Breast epithelium (tissue), 4 donors: ENCODE measurements around the gene LRRC53. TPM values are rescaled to one million over a fixed set of nuclear protein-coding genes. Genes with fewer than 3 reads are reported as not detected.

Experiments
- DNase-seq, 2 donors: peaks; one replicate each; pipeline ENCODE4 v3.0.0-alpha.2; 2019; ENCODE audit warnings: low spot score in 2 of 2
- H3K27ac ChIP-seq, 2 donors: fragments of 200-600 bp; sonication (generic) in 1 of 2; one replicate each; pipeline ENCODE4 v1.5.1; 2016 to 2019; ENCODE audit warnings: mild to moderate bottlenecking in 1 of 2
- H3K27me3 ChIP-seq, 2 donors: fragments of 200-600 bp; sonication (generic) in 1 of 2; one replicate each; pipeline versions ENCODE4 v1.5.1 to v1.6.0; 2017 to 2019; ENCODE audit warnings: control low read depth in 1 of 2, mild to moderate bottlenecking in 1 of 2
- H3K36me3 ChIP-seq: fragments of 200-600 bp; one replicate; pipeline ENCODE4 v1.5.1; 2019
- H3K4me1 ChIP-seq, 2 donors: fragments of 200-600 bp; sonication (generic); one replicate each; pipeline ENCODE4 v1.5.1; 2016 to 2019; ENCODE audit warnings: control low read depth in 1 of 2
- H3K4me3 ChIP-seq, 3 donors: fragments of 200-600 bp; sonication (generic); 1 replicate in 2 of 3; 2 replicates in 1 of 3; pipeline ENCODE4 v1.5.1; 2016 to 2019; ENCODE audit warnings: mild to moderate bottlenecking in 3 of 3, moderate library complexity in 2 of 3
- H3K9me3 ChIP-seq, 2 donors: fragments of 200-600 bp; sonication (generic) in 1 of 2; one replicate each; pipeline ENCODE4 v1.5.1; 2016 to 2019; ENCODE audit warnings: control low read depth in 1 of 2
- CTCF ChIP-seq, 3 donors: fragments of 450-650 bp; IDR thresholded peaks; one replicate each; pipeline ENCODE4 v1.5.1; 2016 to 2017; ENCODE audit warnings: antibody characterized with exemption in 3 of 3, mild to moderate bottlenecking in 3 of 3, moderate library complexity in 3 of 3
- POLR2A ChIP-seq: fragments of 450-650 bp; IDR thresholded peaks from one replicate; pipeline ENCODE4 v1.6.1; 2016; ENCODE audit warnings: antibody characterized with exemption, mild to moderate bottlenecking, moderate library complexity
- POLR2AphosphoS5 ChIP-seq, 3 donors: sonication (generic); formaldehyde crosslinking; IDR thresholded peaks; one replicate each; pipeline ENCODE4 v1.6.1; 2017; ENCODE audit warnings: antibody characterized with exemption in 3 of 3
- intact Hi-C: fragments of 100-400 bp; cut with DNase I; formaldehyde crosslinking; loops from one replicate; pipeline ENCODE4 v1.15.1; 2023; ENCODE audit warnings: low total_unique reads
- total RNA-seq, 3 donors: library from RNA; depleted of rRNA; stranded (reverse); fragments of >200 nt; gene quantifications; one replicate each; pipeline ENCODE4 v1.1.0, GENCODE V29; 2016

Gene LRRC53
- total RNA-seq, 3 donors from 2014 or later, result not detected

GRCh38 chr1:74498901-74499300, 13.5 kb downstream of the LRRC53 start:
- DNase-seq, result no peak
- Histone ChIP-seq H3K4me3 (no peak overlapping the region), H3K9me3 (no peaks in the 10 kb centered on the region), H3K27me3 (no peaks in the 10 kb centered on the region), H3K27ac (no peak overlapping the region), H3K4me1 (no peaks in the 10 kb centered on the region), H3K36me3 (no peaks in the 10 kb centered on the region)
- TF ChIP-seq POLR2AphosphoS5 (IDR thresholded peaks at IDR 0.05) (no peak), POLR2A (no peak), CTCF (IDR thresholded peaks at IDR 0.05) (no peak)
- intact Hi-C loops, result no loop called here

GRCh38 chr1:74496669-74497068, 15.7 kb downstream of the LRRC53 start:
- Histone ChIP-seq H3K4me3 (no peak overlapping the region), H3K36me3 (no peaks in the 10 kb centered on the region), H3K27ac (no peak overlapping the region), H3K4me1 (no peaks in the 10 kb centered on the region), H3K27me3 (no peaks in the 10 kb centered on the region), H3K9me3 (no peaks in the 10 kb centered on the region)
- intact Hi-C loops, result no loop called here
- TF ChIP-seq POLR2AphosphoS5 (IDR thresholded peaks at IDR 0.05), result no peak
- no peak for TF ChIP-seq POLR2A
- TF ChIP-seq CTCF (IDR thresholded peaks at IDR 0.05), result no peak
- no peak for DNase-seq

- Histone ChIP-seq H3K27ac (no peak overlapping the region), H3K36me3 (no peaks in the 10 kb centered on the region), H3K9me3 (no peaks in the 10 kb centered on the region), H3K4me3 (no peak overlapping the region), H3K27me3 (no peaks in the 10 kb centered on the region), H3K4me1 (no peaks in the 10 kb centered on the region)
- intact Hi-C loops, result no loop called here
- TF ChIP-seq POLR2AphosphoS5 (IDR thresholded peaks at IDR 0.05) (no peak), CTCF (IDR thresholded peaks at IDR 0.05) (no peak), POLR2A (no peak)
- no peak for DNase-seq
Observed at GRCh38 chr1:74486036-74486435, 26.4 kb downstream of the LRRC53 start.

GRCh38 chr1:74485622-74486021, 26.8 kb downstream of the LRRC53 start:
- intact Hi-C loops, result no loop called here
- H3K9me3 ChIP-seq, result no peaks in the 10 kb centered on the region

GRCh38 chr1:74481607-74482006, 30.8 kb downstream of the LRRC53 start:
- no peaks in the 10 kb centered on the region for H3K27me3 ChIP-seq
- no peak for TF ChIP-seq POLR2A
- TF ChIP-seq CTCF (IDR thresholded peaks at IDR 0.05), result no peak
- TF ChIP-seq POLR2AphosphoS5 (IDR thresholded peaks at IDR 0.05), result no peak
- H3K36me3 ChIP-seq, result no peaks in the 10 kb centered on the region
- DNase-seq, result no peak
- intact Hi-C loops, result no loop called here
- H3K27ac ChIP-seq, result no peak overlapping the region
- H3K9me3 ChIP-seq, result no peaks in the 10 kb centered on the region
- no peak overlapping the region for H3K4me3 ChIP-seq
- H3K4me1 ChIP-seq, result no peaks in the 10 kb centered on the region

More at GRCh38 chr1:74485622-74486021, 26.8 kb downstream of the LRRC53 start:
- no peak overlapping the region for H3K4me3 ChIP-seq
- H3K4me1 ChIP-seq, result no peaks in the 10 kb centered on the region
- no peaks in the 10 kb centered on the region for H3K36me3 ChIP-seq
- TF ChIP-seq POLR2A, result no peak
- no peak for TF ChIP-seq CTCF (IDR thresholded peaks at IDR 0.05)
- TF ChIP-seq POLR2AphosphoS5 (IDR thresholded peaks at IDR 0.05), result no peak
- DNase-seq, result no peak
- no peaks in the 10 kb centered on the region for H3K27me3 ChIP-seq
- no peak overlapping the region for H3K27ac ChIP-seq
